ENCODE measurements around the gene WDR91. TPM values are rescaled to one million over a fixed set of nuclear protein-coding genes. Genes with fewer than 3 reads are reported as not detected.

Gene WDR91
- total RNA-seq, 2 donors from 2014 or later = 6.3 to 8.8 TPM

DNA sequence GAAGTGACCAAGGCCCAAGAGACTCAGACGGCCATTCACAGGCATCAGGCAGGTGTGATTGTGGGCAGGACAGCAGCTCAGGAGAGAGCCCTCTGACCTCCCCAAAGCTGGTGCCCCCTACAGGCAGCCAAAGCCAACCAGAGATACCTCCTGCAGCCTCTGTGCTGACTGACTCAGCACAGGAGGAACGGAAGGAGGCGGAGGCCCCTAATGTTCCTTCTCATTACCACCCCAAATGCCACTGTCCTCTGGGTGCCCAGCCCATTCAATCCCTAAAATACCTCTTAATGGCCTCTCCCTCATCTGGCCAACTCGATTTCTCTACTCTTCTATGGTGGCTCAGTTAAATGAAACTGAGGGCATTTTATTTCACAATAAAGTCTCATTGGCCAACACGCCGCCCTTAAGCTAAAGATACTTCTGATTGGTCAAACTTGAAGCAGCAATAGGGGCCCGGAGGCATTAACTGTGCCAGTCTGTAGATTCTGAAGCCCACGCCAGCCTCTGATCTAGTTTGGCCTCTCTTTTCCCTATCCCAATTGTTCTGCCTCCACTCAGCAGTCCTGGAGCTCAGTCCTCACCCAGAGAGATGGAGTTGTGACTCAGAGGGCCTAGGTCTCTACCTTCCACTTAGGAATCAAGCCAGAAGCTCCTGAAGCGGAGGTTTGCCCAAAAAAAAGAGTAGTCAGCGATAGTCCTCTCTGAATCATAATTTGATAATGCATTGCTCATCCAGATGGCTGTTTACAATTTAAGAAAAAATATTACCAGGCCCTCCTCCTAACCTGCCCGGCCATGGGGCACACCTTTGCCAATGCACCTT is 42.0 kb downstream of the WDR91 start:
- ATAC-seq = peak; percentile 27
- intact Hi-C loops (cut with DNase I, micrococcal nuclease) = loop anchor here in 1 of 2 donors (5.0 kb wide), 1 partner anchor 177 kb away; no protein-coding TSS in a partner anchor
- peak; percentile 62 to 64 for DNase-seq

GRCh38 chr7:135168489-135169140 is 42.7 kb downstream of the WDR91 start:
- no peak for DNase-seq

GRCh38 chr7:135168001-135168400 is 43.3 kb downstream of the WDR91 start:
- peak in 1 of 2 donors; percentile 40 for DNase-seq
- ATAC-seq = no peak
- intact Hi-C loops (cut with DNase I, micrococcal nuclease) = loop anchor here in 1 of 2 donors (5.0 kb wide), 1 partner anchor 176 kb away; no protein-coding TSS in a partner anchor

More at GRCh38 chr7:135168489-135169140, 42.7 kb downstream of the WDR91 start:
- ATAC-seq = no peak
- intact Hi-C loops (cut with DNase I, micrococcal nuclease) = loop anchor here in 1 of 2 donors (5.0 kb wide), 1 partner anchor 176 kb away; no protein-coding TSS in a partner anchor

GRCh38 chr7:135167365-135167917 is 43.9 kb downstream of the WDR91 start:
- no peak for DNase-seq
- no peak for ATAC-seq
- intact Hi-C loops (cut with DNase I, micrococcal nuclease) = loop anchor here in 1 of 2 donors (5.0 kb wide), 1 partner anchor 175 kb away; no protein-coding TSS in a partner anchor

GRCh38 chr7:135166338-135166990 is 44.9 kb downstream of the WDR91 start:
- intact Hi-C loops (cut with DNase I, micrococcal nuclease) = loop anchor here in 1 of 2 donors (5.0 kb wide), 1 partner anchor 174 kb away; no protein-coding TSS in a partner anchor
- DNase-seq = no peak
- no peak for ATAC-seq

- DNase-seq = no peak
- ATAC-seq = no peak
- intact Hi-C loops (cut with DNase I, micrococcal nuclease) = loop anchor here in 1 of 2 donors (5.0 kb wide), 1 partner anchor 174 kb away; no protein-coding TSS in a partner anchor
These were observed 45.5 kb downstream of the WDR91 start for GRCh38 chr7:135165862-135166261.

DNA sequence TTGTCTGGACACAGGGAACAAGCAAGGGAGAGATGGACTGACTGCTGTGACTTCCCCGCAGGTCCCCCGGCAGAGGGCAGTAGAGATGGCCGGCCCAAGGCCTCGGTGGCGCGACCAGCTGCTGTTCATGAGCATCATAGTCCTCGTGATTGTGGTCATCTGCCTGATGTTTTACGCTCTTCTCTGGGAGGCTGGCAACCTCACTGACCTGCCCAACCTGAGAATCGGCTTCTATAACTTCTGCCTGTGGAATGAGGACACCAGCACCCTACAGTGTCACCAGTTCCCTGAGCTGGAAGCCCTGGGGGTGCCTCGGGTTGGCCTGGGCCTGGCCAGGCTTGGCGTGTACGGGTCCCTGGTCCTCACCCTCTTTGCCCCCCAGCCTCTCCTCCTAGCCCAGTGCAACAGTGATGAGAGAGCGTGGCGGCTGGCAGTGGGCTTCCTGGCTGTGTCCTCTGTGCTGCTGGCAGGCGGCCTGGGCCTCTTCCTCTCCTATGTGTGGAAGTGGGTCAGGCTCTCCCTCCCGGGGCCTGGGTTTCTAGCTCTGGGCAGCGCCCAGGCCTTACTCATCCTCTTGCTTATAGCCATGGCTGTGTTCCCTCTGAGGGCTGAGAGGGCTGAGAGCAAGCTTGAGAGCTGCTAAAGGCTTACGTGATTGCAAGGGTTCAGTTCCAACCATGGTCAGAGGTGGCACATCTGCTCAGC is 46.8 kb downstream of the WDR91 start:
- no peak for DNase-seq
- no peak for ATAC-seq
- intact Hi-C loops (cut with DNase I, micrococcal nuclease) = loop anchor here in 1 of 2 donors (5.0 kb wide), 1 partner anchor 172 kb away; no protein-coding TSS in a partner anchor

DNA sequence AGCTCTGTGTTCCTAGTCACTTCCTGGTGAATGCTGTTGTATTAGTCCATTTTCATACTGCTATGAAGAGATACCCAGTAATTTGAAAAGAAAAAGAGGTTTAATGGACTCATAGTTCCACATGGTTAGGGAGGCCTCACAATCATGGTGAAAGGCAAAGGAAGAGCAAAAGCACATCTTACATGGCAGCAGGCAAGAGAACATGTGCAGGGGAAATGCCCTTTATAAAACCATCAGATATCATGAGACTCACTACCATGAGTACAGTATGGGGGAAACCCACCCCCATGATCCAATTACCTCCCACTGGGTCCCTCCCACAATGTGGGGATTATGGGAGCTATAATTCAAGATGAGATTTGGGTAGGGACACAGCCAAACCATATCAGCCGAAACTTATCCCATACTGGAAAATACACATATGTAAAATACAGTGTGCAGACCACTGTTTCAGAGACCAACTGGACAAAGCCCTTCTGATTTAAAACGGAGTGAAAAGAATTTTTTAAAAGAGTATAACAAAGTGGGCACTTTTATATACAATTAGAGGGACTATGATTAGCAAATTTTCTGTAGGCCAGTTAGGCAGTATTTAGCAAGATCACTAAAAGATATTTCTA is 48.8 kb downstream of the WDR91 start:
- ATAC-seq (no peak), DNase-seq (no peak)
- intact Hi-C loops (cut with DNase I, micrococcal nuclease) = no loop called here

- intact Hi-C loops (cut with DNase I, micrococcal nuclease) = no loop called here
- no peak for DNase-seq
- no peak for ATAC-seq
These were observed 49.7 kb downstream of the WDR91 start for GRCh38 chr7:135161669-135162068.

DNA sequence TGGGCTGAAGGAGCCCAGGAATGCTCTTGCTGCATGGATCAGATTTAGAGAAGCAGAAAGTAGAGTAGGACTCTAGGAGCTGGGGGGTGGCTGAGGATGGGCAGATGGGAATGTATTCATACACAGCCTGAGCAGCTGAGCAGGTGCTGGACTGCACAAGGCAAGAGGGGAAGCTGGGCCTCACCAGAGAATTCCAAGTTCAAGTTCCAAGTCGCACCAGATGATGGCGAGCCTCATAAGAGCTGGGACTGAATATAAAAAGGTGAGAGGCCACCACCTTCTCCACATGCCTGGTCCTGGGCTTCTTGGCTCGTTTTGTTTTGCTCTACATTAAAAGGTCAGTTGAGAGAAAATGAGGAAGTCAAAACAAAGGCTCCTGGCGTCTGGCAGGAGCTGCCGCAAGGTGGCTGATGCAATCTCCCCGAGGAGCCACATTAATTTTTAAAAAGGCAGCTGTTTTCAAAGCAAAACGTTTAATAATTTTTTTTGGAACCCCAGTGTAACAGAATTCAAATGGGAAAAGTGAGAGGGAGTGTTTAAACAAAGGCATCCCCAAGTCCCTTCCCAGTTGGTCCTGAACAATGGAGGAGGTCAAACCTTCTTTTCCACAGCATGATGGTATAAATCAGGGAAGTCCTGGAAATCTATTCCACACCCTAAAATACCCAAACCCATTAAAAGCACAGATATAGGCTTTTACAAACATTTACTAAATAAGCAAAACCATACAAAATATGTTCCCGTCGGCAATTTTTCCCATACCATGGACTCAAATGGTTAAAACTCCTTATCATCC is 50.3 kb downstream of the WDR91 start:
- ATAC-seq (no peak), DNase-seq (no peak)
- intact Hi-C loops (cut with DNase I, micrococcal nuclease) = no loop called here

- ATAC-seq (peak; percentile 67), DNase-seq (no peak)
- intact Hi-C loops (cut with DNase I, micrococcal nuclease) = no loop called here
These were observed 51.0 kb downstream of the WDR91 start for GRCh38 chr7:135160098-135160857.

DNA sequence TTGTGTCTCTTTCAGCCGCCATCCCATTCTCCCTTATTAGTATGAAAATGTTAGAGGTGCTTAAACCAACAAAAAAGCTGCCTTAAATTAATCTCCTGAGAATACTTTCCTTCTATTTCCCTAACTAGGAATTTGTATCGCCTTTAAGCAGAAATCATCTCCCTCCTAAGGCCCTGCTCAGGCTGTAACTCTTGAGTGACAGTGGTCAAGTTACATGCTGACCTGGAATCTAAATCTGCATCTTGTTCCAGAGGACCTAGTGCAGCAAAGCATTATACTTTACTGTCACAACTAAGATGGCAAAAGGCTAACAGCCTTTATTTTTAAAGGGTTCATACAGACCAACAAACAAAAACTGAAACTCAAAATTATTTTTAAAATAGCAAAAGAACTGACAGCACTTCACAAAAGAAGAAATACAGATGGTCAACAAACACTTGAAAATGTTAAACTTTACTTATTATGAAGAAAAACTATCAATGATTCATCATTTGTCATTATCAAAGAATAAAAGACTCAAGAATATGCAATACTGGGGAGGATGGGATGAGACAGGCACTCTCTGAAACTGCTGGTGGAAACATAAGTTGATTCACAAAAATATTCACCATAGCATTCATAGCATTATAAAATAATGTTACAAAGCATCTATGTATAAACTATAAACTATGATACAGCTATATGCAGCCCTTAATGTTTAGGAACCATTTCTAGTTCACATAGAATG is 51.8 kb downstream of the WDR91 start:
- intact Hi-C loops (cut with DNase I, micrococcal nuclease) = no loop called here
- DNase-seq = no peak
- no peak for ATAC-seq

GRCh38 chr7:135158874-135159273 is 52.5 kb downstream of the WDR91 start:
- no peak for ATAC-seq
- no peak for DNase-seq
- intact Hi-C loops (cut with DNase I, micrococcal nuclease) = no loop called here

DNA sequence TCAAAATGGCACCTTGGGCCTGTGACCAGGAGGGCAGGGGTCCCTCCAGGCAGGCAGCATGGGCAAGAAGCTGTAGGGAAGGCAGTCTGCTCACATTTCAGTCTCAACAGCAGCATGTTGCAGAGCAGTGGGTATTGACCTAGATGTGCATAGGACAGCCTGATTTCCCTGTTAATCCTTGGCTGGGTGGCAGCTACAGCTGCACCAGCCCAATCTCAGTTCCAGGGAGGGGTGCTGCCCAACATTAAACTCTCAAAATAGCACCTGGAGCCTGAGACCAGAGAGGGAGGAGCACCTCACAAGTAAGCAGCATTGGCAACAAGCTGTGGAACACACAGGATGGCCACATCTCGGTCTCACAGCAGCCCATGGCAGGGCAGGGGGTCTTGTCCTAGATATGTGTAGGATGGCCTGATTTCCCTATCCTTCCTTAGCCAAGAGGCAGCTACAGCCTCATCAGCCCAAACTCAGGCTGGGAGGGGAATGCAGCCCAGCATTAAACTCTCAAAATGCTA is 53.1 kb downstream of the WDR91 start:
- no peak for DNase-seq
- no peak for ATAC-seq
- intact Hi-C loops (cut with DNase I, micrococcal nuclease) = no loop called here

DNA sequence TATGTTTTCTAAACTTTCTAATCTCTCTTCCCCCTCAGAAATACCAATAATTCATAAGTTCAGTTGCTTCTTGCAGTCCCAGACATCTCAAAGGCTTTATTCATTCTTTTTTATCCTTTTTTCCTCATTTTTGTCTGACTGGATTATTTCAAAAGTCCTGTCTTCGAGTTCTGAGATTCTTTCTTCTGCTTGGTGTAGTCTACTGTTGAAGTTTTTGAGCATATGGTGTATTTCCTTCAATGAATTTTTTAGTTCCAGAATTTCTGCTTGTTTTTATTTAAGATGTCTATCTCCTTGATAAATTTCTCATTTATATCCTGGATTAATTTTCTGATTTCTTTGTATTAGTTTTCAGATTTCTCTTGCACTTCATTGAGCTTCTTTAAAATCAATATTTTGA is 55.0 kb downstream of the WDR91 start:
- ATAC-seq (no peak), DNase-seq (no peak)
- intact Hi-C loops (cut with DNase I, micrococcal nuclease) = no loop called here

DNA sequence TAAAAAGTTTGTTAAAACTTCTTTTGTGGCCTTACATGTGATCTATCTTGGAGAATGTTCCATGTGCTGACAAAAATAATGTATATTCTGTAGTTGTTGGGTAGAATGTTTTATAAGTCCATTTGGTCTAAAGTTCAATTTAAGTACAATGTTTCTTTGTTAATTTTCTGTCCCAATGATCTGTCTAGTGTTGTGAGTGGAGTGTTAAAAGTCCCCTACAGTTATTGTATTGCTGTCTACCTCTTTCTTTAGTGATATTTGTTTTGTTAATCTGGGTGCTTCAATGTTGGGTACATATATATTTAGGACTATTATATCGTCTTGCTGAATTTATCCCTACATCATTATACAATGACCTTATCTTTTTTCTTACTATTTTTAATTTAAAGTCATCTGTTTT is 56.6 kb downstream of the WDR91 start:
- ATAC-seq = no peak
- intact Hi-C loops (cut with DNase I, micrococcal nuclease) = no loop called here
- DNase-seq = no peak
